UCSD-AML1 (cell line): ENCODE measurements around the gene SYTL3.
"Not testable (repeated sequence)": the region's sequence is repeated elsewhere in the genome, so short reads cannot be mapped to it uniquely, and the experiment has no call there.

Source experiments
- DNase-seq: peaks from one replicate; lab custom pipeline; 2025; ENCODE audit not compliant: unreplicated experiment; lab: John Stamatoyannopoulos, UW

The SYTL3 gene

GRCh38 chr6:158621694-158622544 lies 27.9 kb upstream of the SYTL3 start:
- no peak for DNase-seq

- DNase-seq = no peak
Observed at GRCh38 chr6:158622545-158623190, 27.2 kb upstream of the SYTL3 start.

GRCh38 chr6:158624684-158625682 lies 24.9 kb upstream of the SYTL3 start:
- no peak for DNase-seq

GRCh38 chr6:158625881-158626305 lies 24.0 kb upstream of the SYTL3 start:
- no peak for DNase-seq

- no peak for DNase-seq
Observed at GRCh38 chr6:158626360-158627167, 23.3 kb upstream of the SYTL3 start.

- DNase-seq = no peak
Observed at GRCh38 chr6:158627168-158627939, 22.5 kb upstream of the SYTL3 start.

GRCh38 chr6:158627940-158628211 lies 22.0 kb upstream of the SYTL3 start:
- DNase-seq = no peak

- no peak for DNase-seq
Observed at GRCh38 chr6:158628542-158628941, 21.3 kb upstream of the SYTL3 start.

- no peak for DNase-seq
Observed at GRCh38 chr6:158629367-158630221, 20.3 kb upstream of the SYTL3 start.

- DNase-seq = no peak
Observed at GRCh38 chr6:158630938-158631616, 18.8 kb upstream of the SYTL3 start.

- DNase-seq = peak; percentile 53
Observed at GRCh38 chr6:158631678-158632537, 17.9 kb upstream of the SYTL3 start.

GRCh38 chr6:158632538-158633119 lies 17.2 kb upstream of the SYTL3 start:
- not testable (repeated sequence) for DNase-seq

- no peak for DNase-seq
Observed at GRCh38 chr6:158633127-158633526, 16.7 kb upstream of the SYTL3 start.

GRCh38 chr6:158634695-158635426 lies 15.0 kb upstream of the SYTL3 start:
- no peak for DNase-seq

- no peak for DNase-seq
Observed at GRCh38 chr6:158635427-158636073, 14.3 kb upstream of the SYTL3 start.

- no peak for DNase-seq
Observed at GRCh38 chr6:158636778-158637177, 13.1 kb upstream of the SYTL3 start.
